Activated CD8-positive, alpha-beta memory T cell treated with anti-CD3 and anti-CD28 coated beads, Interleukin-2, amount 50 U/mL, for 4 hours (primary cell): ENCODE data around the gene CTBP2.

ENCODE experiments used
- DNase-seq: peaks from one replicate; pipeline ENCODE4 v3.0.0-alpha.2; 2020

The CTBP2 gene

DNA sequence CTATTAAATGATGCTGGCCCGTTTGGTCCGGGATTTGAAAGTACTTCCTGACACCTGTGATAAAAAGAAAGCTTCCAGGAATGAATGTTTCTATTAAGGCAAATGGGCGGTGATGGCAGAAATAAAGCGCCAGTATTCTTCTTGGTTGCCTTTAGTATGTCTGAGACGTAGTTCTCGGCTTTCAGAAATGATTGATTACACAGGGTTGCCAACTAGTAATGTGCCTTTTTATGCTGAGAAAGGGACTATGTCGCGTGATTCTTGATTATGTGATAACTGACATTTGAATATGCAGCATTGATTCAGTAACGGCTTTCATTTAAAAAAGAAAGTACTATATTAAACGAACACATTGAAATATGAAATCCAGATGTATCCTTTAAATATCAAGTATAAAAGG, 204.5 kb downstream of the CTBP2 start:
- no peak for DNase-seq

DNA sequence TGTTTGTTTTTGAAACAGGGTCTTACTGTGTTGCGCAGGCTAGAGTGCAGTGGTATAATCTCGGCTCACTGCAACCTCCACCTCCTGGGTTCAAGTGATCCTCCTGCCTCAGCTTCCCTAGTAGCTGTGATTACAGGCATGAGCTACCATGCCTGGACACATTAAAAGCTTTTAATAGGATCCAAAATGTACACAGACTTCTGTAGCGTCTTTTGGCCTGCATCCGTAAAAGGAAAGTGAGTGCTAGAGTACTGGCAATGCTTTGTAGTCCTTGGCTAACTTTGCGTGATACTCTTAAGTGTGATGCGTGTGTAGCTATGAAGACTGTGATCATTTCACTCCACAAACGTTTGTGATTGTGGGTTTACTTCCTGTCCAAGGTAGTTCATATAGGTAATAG, 205.1 kb downstream of the CTBP2 start:
- DNase-seq: no peak

DNA sequence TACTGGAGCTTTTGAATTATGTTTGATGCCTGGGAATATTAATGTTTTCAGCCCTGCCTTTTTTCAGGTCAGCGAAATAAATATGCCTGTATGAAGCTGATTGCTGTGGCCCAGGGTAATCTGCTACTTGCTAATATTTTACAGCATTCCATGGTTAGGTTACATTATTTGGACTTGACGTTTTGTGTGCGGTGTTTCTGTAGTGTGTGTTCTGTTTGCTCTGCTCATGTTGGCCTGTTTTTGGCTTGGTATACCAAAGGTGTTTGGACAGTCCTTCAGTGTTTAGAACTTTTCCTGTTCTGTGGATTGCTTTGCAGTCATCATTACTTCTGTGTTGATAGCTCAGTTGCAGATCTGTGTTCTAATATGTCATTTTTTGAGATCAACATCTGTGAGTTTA, 206.9 kb downstream of the CTBP2 start:
- DNase-seq: no peak

DNA sequence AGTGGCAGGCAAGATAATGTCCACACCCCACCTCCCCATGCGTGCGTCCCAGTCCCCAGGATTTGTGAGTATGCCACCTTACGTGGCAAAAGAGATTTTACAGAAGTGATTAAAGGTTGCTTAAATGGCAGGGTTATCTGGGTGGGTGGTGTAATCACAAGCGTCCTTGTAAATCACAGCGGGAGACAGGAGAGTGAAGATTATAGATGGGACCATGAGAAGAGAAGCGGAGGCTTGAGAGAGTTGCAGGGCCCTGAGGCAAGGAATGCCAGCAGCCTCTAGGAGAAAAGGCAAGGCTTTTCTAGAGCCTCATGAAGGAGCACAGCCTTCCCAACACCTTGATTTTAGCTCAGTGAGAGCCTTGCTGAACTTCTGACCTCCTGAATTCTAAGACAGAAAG, 208.2 kb downstream of the CTBP2 start:
- DNase-seq: no peak

DNA sequence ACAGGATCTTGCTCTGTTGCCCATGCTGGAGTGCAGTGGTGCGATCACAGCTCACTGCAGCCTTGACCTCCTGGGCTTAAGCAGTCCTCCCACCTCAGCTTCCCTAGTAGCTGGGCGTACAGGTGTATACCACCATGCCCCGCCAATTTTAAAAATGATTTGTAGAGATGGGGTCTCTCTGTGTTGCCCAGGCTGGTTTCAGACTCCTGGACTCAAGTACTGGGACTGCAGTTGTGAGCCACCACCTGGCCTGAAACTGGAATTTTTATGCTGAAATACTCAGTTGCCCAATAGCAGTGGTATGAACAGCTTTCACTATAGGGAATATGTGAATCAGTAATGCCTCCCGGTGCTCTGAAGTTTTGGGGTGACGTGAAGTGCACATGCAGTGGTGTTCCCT, 210.8 kb downstream of the CTBP2 start:
- DNase-seq: no peak

DNA sequence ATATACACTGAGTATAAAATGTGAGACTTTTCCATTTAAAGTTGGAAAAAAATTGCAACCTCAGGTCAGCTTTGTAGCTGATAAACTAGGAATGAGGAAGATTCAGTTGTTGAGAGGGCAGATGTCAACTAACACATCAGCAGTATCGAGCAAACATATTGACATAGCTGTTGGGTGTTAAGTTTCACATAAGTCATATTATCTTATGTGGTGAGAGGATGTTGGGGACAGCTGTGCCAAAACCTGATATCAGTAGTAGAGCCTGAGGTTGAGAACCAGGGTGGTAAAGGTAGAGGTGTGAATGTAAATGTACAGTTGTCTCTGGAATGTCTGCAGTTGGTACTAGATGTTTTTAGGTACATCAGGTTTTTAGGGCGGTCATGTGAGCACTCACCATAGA, 213.4 kb downstream of the CTBP2 start:
- DNase-seq: no peak

DNA sequence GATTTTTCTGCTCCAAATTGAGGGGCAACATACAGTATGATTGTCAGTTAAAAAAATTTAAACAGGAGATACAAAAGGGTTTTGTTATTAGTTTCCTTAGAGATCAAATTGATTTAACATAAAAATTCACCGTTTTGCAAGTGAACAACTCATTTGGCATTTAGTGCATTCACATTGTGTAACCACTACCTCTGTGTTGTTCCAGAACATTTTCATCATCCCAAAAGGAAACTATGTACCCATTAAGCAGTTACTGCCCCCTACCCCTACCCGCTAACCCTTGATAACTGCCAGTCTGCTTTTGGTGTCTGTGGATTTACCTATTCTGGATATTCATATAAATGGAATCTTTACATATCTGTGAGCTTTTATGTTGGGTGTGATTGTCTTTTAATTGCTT, 215.4 kb downstream of the CTBP2 start:
- no peak for DNase-seq

DNA sequence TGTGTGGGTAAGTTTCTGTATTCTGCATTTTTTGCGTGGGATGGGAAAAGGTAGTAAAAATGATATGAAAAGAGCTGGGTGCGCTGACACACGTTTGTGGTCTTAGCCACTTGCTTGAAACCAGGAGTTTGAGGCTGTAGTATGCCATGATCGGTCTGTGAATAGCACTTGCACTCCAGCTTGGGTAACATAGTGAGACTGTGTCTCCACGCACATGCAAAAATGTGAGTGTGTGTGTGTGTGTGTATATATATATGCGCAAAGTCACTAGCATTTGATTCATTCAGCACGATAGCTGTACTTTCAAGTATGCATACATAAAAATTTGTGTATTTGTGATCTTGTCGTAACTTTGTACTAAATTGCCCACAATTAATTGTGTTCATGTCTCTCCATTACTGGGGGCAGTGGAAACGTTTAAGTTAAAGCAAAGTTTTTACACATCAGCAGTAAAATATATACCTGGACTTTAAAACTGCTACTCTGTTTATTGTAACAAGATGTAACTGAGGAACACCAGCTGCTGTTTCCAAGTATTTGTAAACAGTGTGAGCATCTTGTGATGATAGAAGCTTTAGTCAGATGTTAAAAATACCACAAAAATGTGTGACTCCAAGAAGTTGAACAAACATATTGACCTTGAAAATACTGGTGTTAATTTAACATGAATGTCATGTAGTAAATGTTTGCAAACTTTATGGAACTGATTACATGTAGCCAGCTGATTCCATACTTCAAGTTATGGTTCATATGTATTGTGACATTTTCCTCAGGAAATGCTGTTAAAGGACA, 216.9 kb downstream of the CTBP2 start:
- no peak for DNase-seq

DNA sequence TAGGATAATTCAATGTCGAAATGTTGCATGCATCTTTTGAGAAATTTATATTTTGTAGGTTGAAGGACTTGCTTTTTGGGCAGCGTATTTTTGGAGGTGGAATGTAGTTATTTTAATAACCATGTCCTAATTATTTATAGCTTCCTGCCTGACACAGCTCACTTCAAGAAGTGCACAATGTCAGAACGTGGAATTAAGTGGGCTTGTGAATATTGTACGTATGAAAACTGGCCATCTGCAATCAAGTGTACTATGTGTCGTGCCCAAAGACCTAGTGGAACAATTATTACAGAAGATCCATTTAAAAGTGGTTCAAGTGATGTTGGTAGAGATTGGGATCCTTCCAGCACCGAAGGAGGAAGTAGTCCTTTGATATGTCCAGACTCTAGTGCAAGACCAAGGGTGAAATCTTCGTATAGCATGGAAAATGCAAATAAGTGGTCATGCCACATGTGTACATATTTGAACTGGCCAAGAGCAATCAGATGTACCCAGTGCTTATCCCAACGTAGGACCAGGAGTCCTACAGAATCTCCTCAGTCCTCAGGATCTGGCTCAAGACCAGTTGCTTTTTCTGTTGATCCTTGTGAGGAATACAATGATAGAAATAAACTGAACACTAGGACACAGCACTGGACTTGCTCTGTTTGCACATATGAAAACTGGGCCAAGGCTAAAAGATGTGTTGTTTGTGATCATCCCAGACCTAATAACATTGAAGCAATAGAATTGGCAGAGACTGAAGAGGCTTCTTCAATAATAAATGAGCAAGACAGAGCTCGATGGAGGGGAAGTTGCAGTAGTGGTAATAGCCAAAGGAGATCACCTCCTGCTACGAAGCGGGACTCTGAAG, 217.8 kb downstream of the CTBP2 start:
- no peak for DNase-seq

DNA sequence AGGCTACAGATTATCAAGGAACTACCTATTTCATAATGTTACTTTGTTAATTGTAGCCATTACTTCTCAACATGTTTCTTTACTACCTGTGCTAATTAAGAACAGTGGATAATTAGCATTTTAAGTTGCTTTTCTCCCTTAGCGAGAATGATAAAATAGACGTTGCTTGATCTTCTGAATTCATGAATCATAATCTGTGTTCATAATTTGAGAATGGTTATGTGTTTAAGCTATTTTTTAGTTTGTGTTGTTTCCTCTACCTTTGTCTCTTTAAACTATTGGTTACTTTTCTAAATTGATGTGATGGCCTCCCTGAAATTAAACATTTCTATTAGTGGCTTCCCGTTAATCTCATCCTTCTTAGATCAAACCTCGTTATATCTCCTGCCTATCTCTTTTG, 218.5 kb downstream of the CTBP2 start, which contains the start of gene ZRANB1:
Gene ZRANB1, plus strand, starts transcription at position 301 of the 400 bp plus-strand sequence. CDS start 371 bp downstream, outside the sequence.
- no peak for DNase-seq

DNA sequence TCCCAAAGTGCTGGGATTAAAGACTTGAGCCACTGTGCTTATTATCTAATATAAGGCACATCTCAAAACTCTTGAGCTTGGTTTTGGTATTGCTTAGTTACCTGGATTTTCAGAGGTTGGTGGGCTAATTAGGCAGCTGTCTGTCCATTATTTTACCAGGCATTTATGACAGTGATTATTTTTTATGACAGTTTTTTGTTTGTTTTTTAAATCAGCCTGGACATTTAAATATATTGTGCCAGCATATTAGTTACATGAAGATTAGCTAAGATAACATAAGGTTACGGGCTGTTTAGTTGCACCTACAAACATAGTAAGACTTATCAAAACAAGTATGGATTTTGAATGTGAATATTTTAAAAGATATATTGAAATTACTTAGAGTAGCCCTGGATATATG, 221.1 kb downstream of the CTBP2 start:
- DNase-seq: no peak

DNA sequence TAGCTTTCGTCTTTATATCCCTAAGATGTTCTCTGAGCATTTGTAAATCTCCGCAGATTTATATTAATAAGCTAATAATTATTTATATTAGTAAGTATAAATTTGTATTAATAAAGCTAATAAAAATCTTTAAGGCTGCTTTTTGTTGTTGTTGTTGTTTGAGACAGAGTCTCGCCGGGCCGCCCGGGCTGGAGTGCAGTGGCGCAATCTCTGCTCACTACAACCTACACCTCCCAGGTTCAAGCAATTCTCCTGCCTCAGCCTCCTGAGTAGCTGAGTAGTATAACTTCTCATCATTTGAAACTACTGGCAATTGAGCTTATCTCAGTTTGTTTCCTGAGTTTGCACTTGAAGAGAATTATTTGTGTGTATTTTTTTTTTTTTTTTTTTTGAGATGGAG, 223.6 kb downstream of the CTBP2 start:
- DNase-seq: no peak

DNA sequence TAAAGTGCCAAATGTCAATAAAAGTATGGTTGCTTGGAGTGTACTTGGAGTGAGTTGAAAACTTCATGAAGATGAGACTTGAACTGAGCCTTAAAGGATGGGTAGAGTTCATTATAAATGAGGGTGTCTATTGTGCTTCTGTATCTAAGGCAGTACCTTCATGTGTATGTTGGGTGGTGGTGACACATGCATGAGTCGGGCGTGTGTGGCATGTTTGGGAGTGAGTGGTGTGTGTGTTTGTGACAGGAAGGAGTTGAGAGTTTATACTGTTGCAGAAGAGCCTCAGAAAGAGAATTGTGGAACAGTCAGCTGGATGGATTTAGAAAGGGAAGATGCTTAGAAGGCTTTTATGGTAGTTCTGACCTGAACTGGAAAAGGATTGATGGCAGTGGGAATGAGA, 224.4 kb downstream of the CTBP2 start:
- DNase-seq: no peak
